GM23338 (cell line): ENCODE results near the gene TMEM175.

Experiments used
- CTCF ChIP-seq, 2 experiments: fragments of 200-600 bp in 1 of 2; sonication (generic) in 1 of 2; conservative IDR thresholded peaks; 2 replicates each; pipeline versions ENCODE4 v1.5.1 to v1.6.1; 2016 to 2017; ENCODE audit warnings: antibody characterized with exemption in 2 of 2, low read depth in 2 of 2, mild to moderate bottlenecking in 2 of 2, moderate library complexity in 1 of 2
- EZH2phosphoT487 ChIP-seq: fragments of 200-600 bp; sonication (generic); IDR thresholded peaks from one replicate; pipeline ENCODE4 v1.8.1; 2018; ENCODE audit warnings: antibody characterized with exemption; ENCODE audit not compliant: unreplicated experiment
- REST ChIP-seq: IDR thresholded peaks from one replicate; pipeline ENCODE4 v1.6.1; 2018; ENCODE audit warnings: antibody characterized with exemption; ENCODE audit not compliant: unreplicated experiment

- TF ChIP-seq CTCF (conservative IDR thresholded peaks at IDR 0.05; ENCODE audit: low read depth in 2 of 2): no peak
- TF ChIP-seq REST: no peak
- no peak for TF ChIP-seq EZH2phosphoT487
These were observed 37.9 kb downstream of the TMEM175 start for GRCh38 chr4:970046-970745.
